ENCODE data around the gene CGNL1.

CGNL1 gene

DNA sequence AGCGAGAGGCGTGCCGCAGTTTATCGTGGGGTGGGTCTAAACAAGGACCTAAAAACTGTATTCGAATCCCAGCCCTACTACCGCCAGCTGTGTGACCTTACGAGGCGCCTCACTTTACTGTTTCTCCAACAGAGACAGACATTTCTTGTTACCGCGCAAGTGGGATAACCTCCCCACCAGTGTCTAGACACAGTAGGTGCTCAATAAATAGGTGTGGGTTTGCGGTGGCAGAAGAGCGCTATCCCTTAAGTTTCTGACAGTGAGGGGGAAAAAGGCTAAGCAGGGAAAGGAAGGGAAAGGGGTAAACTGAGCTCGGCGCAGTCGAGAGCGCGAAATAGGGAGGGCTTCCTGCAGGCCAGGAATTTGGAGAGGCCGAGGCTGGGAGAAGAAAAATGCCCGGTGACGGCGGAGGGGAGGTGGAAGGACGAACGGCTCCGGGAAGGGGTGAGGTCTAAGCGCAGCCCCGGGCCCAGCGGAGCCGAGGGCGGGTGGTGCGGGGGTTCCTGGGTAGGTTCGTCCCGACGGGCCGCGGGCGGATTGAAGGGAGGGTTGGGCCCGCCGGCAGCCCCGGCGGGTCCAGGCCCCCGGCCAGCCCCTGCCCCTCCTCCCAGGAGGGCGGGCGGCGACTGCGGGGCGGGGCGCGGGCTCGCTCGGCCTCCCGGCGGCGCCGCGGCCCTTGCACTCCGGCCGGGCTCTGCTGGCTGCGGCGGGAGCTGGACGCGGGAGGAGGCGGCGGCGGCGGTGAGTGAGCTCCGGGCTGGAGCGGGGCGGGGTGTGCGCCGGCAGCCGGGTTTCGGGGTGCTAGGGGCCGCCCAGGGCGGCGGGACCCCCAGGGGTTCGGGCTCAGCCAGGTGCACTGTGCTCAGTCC, at the start of gene CGNL1:
TSS of gene CGNL1 (plus strand) at position 679 of the 869 bp plus-strand sequence. CDS start 61,495 bp downstream, outside the sequence.
- no peak for DNase-seq

DNA sequence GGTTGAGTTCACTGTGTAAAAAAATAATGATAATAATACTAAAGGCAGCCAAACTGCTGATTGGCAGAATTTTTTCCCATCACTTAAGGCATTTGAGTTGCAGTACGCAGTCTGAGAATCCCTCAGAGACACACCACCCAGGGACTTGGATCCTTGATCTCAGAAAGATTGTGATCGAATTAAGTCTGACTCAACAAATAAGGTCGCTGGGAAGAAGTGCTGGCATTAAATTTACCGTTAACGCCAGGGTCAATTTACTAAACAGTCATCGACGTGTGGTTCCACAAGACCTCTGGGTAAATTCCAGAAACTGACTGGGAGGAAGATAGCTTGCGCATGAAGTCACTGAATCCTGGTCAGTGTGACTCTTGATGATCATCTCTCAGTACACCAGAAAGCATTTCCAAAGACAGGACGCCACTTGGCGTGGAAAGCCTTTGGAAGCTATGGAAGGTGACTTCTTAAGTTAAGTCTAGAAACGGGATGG, 48.3 kb upstream of the CGNL1 start:
- no peak for DNase-seq

DNA sequence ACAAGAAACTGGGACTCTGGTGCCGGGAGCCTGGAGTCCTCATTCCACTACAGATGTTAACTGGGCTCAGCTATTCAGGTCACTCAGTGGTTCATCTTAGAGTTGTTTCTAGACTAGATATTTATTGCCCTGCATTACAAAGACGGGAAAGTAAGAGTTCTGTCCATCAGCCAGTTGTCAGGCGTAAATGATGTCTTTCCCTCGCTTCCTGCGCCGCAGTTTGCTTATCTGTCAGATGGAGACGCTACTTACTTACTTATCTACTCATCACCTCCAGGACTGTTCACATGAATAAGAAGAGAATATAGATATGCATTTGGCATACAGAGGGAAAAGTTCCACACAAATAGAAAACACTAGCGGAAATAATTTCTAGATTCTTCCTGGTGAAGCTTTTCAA, 47.8 kb upstream of the CGNL1 start:
- DNase-seq: no peak

DNA sequence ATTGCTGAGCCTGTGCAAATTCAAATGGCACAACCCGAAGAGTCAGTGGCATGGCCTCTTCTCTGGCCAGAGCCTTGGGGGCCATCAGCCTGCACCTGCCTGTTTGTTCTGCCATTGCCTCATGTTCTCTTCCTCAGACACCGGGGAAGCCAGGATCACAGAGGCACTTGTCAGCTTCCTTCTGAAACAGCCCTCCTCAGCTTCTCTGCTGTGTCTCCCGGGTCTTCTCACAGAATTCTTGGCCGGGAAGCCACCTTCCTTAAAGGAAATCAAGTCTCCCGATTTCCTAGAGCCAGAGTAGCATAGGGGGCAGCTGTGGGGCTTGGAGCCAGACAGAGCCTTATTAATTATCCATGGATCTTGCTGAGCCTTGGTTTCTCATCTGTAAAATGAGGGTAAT, 47.4 kb upstream of the CGNL1 start:
- no peak for DNase-seq

DNA sequence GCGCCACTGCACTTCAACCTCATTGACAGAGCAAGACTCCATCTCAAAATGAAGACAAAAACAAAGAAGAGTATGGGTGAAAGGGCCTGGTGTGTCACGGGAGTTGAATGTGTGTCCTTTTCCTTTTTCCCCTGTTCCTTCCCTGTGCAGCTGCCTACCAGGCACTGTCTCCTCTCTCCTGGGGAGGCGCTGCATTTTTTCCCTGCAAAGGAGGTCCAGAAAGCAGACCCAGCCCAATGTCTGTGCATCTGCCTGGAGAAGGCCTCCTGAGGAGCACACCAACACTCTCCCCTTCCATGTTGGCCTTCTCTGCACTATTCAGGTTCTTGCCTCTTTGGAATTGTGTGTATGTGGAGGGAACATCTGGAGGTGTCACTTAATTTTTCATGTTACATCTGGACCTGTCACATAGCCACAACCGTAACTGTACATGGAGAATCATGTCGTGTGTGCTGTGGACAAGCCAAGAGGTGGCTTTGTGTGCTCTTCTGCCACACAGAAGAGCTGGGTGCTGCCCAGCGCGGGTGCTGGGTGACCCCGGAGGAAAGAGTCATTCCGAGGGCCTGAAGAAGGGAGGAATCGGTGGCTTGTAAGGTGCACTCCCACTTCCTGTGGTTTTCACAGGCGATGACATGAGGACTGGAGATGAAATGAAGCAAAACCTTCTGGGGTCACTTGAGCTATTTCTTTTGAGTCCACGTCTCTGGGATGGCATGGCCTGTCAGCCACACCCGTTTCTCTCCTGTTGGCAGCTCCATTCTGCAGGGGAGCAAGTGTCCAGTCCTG, 46.5 kb upstream of the CGNL1 start:
- no peak for DNase-seq

DNA sequence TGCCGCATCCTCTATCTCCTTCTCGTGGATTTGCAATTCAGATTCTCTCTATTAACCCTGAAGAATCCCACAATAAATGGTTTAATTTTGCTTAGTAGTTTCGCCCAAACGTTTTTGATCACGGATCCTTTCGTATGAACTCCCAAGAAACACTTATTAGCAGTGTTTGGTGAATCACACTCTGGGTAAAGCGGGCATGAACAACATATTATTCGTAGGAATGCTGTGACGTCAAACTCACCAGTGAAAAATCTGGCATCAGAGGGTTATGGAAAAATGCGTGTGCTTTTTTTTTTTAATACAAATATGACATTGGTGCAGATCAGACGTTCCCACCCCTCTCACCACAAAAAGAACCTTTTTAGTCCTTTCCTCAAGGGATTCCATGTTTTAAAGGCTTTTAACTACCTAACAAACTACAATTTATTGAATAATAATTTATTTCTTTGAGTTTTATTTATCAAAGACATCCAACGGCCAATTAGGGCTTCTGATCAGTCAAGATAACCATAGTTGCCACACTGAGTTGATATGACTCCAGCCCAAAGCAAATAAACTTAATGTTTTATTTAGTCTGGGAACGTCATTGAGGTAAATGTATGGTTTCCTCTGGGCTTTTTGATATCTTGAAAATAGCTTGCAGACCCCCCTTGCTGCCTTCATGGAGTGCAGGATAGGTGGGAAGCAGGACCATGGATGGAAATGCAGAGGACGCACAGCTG, 45.5 kb upstream of the CGNL1 start:
- DNase-seq: no peak

DNA sequence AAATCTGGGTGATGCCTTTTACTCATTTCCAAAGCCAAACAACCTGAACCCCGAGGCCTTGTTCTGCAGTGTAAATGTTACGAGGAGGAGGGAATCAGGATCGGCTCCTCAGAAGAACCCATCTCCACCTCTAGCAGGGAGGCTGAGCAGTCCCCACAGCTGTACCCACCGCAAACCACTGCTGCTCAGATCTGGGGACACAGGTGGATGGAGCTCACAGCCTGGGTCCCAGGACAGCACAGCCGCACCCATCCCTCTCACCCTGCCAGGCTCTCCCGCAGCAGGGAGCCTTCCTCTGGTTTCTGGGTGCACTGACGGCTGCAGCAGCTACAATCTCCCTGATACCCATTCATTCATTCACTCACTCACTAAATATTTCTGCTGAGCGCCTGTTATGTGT, 44.0 kb upstream of the CGNL1 start:
- no peak for DNase-seq

DNA sequence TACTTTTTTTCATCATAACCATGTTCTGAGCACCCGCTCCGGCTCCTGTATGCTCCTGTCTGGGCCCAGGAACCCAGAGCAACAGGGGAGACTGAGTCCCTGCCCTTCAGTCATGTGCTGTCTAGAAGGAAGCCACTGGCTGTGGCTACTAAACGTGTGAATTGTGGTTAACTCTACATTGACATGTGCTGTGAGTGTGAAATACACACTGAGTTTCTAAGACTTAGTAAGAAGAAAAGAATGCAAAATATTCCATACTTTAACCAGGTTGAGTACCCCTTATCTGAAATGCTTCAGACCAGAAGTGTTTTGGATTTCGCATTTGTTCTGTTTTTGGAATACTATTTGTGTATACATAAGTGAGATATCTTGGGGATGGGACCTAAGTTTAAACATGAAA, 42.8 kb upstream of the CGNL1 start:
- DNase-seq: no peak

DNA sequence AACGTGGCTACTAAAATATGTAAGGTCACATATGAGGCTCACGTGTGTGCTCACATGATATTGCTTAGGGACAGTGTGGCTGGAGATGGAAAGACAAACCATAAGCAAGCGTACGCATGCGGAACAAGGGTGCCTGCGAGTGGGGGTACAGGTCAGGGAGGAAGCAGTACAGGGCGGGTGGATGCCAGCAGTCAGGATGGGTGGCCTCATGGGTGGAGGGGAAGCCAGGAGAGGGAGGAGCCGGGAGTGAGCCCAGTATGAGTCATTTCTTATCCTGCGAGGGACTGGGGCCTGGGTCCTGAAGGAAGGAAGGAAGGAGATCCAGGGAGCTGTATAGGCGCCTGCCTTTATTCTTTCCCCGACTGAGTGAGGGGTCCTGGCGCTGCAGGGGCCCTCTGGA, 42.0 kb upstream of the CGNL1 start:
- no peak for DNase-seq

DNA sequence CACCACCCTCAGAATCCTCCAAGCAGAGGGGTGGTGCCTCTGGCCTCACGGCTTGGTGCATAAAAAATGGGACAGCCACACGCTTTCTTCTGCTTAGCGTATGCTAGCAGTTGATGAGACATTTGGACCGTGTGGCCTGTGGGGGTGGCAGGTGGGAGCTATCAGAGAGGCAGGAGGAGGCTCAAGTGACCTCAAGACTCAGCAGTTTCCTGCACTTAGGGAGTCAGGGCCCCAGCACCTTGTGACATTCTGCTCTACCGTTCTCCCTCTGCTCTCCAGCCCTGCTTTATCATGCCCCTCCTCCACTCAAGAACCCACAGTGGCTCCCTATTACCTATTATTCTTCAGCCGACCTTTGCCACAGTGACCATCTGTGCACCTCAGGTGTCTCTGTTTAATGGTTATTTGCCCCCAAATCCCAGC, 41.0 kb upstream of the CGNL1 start:
- DNase-seq: no peak

- no peak for DNase-seq
Observed at GRCh38 chr15:57335719-57336118, 40.6 kb upstream of the CGNL1 start.

DNA sequence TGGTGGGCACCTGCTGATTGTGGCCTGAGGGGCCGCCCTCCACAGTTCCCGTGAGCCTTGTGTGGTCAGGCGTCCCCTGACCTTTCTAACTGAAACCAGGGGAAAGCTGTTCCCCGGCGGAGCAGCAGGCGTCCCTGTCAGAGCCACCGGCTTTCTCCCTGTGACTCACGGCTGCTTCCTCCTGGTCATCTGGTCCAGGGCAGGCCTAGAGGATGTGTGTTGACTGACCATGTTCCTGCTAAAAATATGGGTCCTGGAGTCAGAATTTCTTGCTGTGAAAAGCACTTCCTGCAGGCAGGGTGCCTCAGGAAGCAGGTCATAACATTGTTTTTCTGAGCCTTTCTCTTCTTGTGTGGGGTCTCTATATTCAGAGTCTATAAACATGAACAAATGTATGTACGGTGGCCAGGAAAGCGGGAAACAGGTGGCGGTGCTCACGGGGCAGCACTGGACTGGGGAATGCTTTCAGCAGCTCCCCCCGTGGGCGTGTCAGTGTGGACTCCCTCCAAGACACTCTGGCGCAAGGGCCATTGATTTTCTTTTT, 38.4 kb upstream of the CGNL1 start:
- no peak for DNase-seq

DNA sequence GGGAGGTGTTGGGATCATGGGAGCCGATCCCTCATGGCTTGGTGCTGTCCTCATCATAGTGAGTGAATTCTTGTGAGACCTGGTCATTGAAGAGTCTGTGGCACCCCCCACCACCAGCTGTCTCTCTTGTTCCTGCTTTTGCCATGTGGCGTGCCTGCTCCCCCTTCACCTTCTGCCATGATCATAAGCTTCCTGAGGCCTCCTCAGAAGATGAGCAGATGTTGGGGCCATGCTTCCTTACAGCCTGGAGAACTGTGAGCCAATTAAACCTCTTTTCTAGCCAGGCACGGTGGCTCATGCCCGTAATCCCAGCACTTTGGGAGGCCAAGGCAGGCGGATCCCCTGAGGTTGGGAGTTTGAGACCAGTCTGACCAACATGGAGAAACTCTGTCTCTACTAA, 37.0 kb upstream of the CGNL1 start:
- DNase-seq: no peak

DNA sequence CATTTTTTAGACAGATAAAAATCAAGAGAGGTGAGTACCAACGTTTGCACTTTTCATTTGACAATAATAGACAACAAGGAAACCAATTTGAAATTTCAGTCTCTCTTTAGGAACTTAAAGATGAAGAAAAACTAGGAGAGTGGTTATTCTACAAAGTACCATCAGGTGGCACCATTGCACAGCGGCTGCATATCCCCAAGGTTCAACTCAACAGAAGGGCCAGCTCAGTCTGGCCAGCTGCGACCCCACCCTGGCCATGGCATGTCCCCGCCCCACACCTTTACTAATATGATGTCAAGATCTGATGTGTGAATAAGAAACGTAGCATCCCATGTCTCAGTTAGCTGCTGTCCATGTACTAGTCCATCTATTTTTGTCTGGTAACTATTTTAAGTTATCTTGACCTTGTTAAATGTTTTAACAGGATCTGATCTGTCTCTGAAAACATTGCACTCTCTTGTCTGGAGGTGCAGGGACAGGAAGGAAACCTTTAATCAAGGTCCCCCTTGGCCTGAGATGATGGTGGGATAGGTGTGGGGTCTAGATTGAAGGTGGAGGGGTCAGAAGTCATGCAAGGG, 35.5 kb upstream of the CGNL1 start:
- peak; percentile 77 for DNase-seq

DNA sequence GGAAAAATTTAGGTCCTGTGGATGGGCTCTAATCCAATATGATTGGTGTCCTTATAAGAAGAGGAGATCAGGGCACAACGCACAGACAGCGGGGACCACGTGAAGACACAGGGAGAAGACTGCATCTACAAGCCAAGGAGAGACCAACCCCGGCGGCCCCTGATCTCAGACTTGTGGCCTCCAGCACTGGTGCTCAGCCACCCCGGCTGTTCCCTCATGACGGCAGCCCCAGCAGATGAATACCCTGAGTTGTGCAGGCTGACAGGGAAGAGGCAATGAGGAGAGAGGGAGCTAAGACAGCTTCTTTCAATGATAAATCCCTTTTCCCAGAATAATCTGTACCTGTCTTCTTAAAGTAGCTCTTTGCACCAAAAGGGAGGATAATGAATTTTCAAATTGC, 33.3 kb upstream of the CGNL1 start:
- DNase-seq: no peak

GRCh38 chr15:57343498-57343897, 32.8 kb upstream of the CGNL1 start:
- no peak for DNase-seq

DNA sequence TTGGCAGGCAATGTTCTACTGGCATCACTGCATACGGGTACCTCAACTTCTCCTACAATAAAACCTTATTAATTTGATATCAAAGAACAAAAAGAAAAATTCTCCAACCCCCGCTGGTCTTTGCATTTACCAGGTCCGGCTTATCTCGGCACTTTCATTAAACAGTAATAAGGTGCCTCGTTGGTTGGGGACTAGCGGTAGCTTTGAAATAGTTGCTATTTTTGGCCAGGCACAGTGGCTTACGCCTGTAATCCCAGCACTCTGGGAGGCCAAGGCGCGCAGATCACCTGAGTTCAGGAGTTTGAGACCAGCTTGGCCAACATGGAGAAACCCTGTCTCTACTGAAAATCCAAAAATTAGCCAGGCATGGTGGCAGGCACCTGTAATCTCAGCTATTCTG, 32.0 kb upstream of the CGNL1 start:
- no peak for DNase-seq

DNA sequence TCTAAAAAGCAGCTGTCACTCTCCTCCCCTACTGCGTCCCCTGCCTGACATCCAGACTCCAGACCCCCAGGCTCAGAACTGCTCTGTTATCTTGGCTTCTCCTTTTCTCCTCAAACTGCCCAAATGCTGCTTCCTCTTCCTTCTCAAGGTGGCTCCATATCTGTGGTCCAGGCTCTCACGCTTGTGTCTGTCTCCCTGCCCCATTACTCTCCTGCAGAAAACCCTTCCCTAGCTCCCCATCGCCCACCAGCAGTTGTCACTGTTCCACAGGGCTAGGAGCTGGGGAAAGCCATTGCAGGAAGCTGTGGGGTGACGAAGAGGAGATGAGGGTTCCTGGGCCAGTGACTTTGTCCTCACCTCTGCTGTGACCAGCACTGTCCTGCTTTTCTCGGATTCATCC, 30.7 kb upstream of the CGNL1 start:
- DNase-seq: peak; percentile 23

DNA sequence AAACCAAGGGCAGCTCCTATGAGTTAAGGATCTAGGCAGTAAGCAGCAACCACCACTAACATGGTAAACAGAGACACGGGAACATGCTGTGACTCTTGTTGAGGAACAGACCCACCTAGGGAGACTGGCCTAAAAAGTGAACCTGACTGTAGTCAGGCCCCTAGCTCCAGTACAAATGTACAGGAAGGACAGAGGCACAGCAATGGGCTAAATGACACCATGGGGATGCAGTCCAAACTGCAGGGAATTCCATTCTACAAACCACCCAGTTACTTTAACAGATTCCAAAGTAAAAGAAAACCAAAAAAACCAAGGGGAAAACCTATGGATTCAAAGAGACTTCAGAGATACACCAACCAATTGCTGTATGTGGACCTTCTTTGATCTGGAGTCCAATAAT, 28.2 kb upstream of the CGNL1 start:
- DNase-seq: no peak

DNA sequence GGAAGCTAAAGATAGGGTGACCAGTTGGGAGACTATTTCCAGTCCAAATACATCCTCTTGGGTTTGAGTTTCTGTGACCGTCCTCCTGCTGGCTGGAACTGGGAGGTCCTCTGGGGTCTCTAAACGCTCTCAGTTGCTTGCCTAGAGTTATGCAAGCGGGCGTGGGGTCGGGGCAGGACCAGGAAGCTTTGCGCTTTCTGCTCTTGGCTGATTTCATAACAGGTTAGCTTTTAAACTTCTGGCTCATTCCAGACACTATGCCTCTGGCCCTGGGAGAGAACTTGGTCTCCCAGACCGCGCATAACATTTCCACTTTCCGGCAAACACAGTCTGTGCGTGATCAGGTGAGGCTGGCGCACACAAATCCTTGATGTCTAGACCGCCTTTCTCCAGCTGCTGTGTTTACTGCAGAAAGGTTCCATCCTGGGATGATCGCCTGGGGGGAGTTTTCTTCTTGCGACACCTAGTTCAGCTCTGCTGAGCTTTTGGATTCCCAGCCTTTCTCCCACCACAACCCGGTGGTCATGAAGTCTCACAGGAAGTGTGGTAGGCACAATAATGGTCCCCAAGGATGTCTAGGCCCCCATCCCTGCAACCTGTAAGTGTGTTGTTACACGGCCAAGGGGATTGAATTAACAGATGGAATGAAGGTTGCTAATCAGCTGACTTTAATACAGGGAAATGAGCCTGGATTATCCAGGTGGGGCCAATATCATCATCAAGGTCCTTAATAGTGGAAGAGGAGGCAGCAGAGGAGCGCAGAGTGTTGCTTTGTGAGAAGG, 23.6 kb upstream of the CGNL1 start:
- DNase-seq: no peak

- DNase-seq: no peak
Observed at GRCh38 chr15:57353317-57353804, 22.9 kb upstream of the CGNL1 start.
